Suprapubic skin (tissue), 3 donors: ENCODE measurements around the gene SLC24A2.

ENCODE experiments used
- CTCF ChIP-seq, 2 donors: fragments of 200-600 bp in 1 of 2; fragments of 450-650 bp in 1 of 2; sonication (generic) in 1 of 2; IDR thresholded peaks; one replicate each; pipeline ENCODE4 v1.5.1; 2016 to 2019; ENCODE audit warnings: antibody characterized with exemption in 2 of 2, mild to moderate bottlenecking in 1 of 2, moderate library complexity in 1 of 2
- EP300 ChIP-seq: sonication (generic); formaldehyde crosslinking; IDR thresholded peaks from one replicate; pipeline ENCODE4 v1.6.1; 2017; ENCODE audit warnings: antibody characterized with exemption

GRCh38 chr9:19768798-19769197 lies 20.0 kb downstream of the SLC24A2 start:
- no peak for TF ChIP-seq CTCF (IDR thresholded peaks at IDR 0.05)
- TF ChIP-seq EP300: no peak
